GM23338 (cell line): ENCODE results near the gene HKDC1. TPM values are rescaled to one million over a fixed set of nuclear protein-coding genes. Genes with fewer than 3 reads are reported as not detected.

ENCODE experiments used
- ATAC-seq: fragments of 200-7000 bp; cut with Tn5 transposase; 3 replicates; pipeline ENCODE4 v1.9.1; 2020
- DNase-seq: peaks from one replicate; pipeline ENCODE4 v3.0.0-alpha.2; 2015; ENCODE audit warnings: low spot score
- H2AFZ ChIP-seq: fragments of 200-600 bp; sonication (generic); 2 replicates; pipeline ENCODE4 v1.8.0; 2016; ENCODE audit warnings: antibody characterized with exemption, mild to moderate bottlenecking, moderate library complexity
- H3F3A ChIP-seq: fragments of 200-600 bp; sonication (generic); replicated peaks from 2 replicates; pipeline ENCODE4 v1.8.0; 2017; ENCODE audit warnings: antibody characterized with exemption, mixed run types, low read depth
- H3K27ac ChIP-seq: fragments of 200-600 bp; sonication (generic); 2 replicates; pipeline ENCODE4 v1.6.1; 2016; ENCODE audit warnings: low read depth
- H3K27me3 ChIP-seq: fragments of 200-600 bp; sonication (generic); 2 replicates; pipeline ENCODE4 v1.8.0; 2016; ENCODE audit warnings: mild to moderate bottlenecking, mixed run types, moderate library complexity; ENCODE audit not compliant: insufficient read depth
- H3K36me3 ChIP-seq: fragments of 200-600 bp; sonication (generic); 2 replicates; pipeline ENCODE4 v1.8.0; 2016; ENCODE audit warnings: mild to moderate bottlenecking; ENCODE audit not compliant: insufficient read depth
- H3K4me1 ChIP-seq: fragments of 200-600 bp; sonication (generic); 2 replicates; pipeline ENCODE4 v1.8.0; 2016; ENCODE audit warnings: mild to moderate bottlenecking, moderate library complexity; ENCODE audit not compliant: insufficient read depth
- H3K4me2 ChIP-seq: fragments of 200-600 bp; sonication (generic); 2 replicates; pipeline ENCODE4 v1.7.1; 2017; ENCODE audit warnings: mixed run types
- H3K4me3 ChIP-seq: fragments of 200-600 bp; sonication (generic); 2 replicates; pipeline ENCODE4 v1.6.1; 2016; ENCODE audit warnings: mixed run types
- H3K79me2 ChIP-seq: fragments of 200-600 bp; sonication (generic); replicated peaks from 2 replicates; pipeline ENCODE4 v1.8.0; 2017; ENCODE audit warnings: mild to moderate bottlenecking; ENCODE audit not compliant: insufficient read depth
- H3K9me2 ChIP-seq: fragments of 200-600 bp; sonication (generic); 2 replicates; pipeline ENCODE4 v1.8.0; 2017; ENCODE audit not compliant: insufficient read depth
- H4K20me1 ChIP-seq: fragments of 200-600 bp; sonication (generic); replicated peaks from 2 replicates; pipeline ENCODE4 v1.8.0; 2017; ENCODE audit warnings: mild to moderate bottlenecking; ENCODE audit not compliant: insufficient read depth
- H3K27ac Mint-ChIP-seq: 2 replicates; pipeline ENCODE4 v1.8.0; 2020; ENCODE audit warnings: inconsistent platforms, mild to moderate bottlenecking, moderate library complexity, mixed read lengths
- H3K27me3 Mint-ChIP-seq: 3 replicates; pipeline ENCODE4 v1.8.0; 2022; ENCODE audit warnings: low read depth, mild to moderate bottlenecking, moderate library complexity, mixed read lengths, inconsistent platforms; ENCODE audit not compliant: insufficient read depth, poor library complexity
- H3K36me3 Mint-ChIP-seq: 3 replicates; pipeline ENCODE4 v1.8.0; 2021; ENCODE audit warnings: low read depth, mild to moderate bottlenecking, inconsistent platforms, moderate library complexity, mixed read lengths
- H3K4me1 Mint-ChIP-seq: 3 replicates; pipeline ENCODE4 v1.8.0; 2020; ENCODE audit warnings: mild to moderate bottlenecking, inconsistent platforms, mixed read lengths
- H3K4me3 Mint-ChIP-seq: 3 replicates; pipeline ENCODE4 v1.8.0; 2021; ENCODE audit warnings: moderate library complexity, mild to moderate bottlenecking, inconsistent platforms, mixed read lengths
- H3K9me3 Mint-ChIP-seq: 3 replicates; pipeline ENCODE4 v1.8.0; 2020; ENCODE audit warnings: moderate library complexity, mild to moderate bottlenecking, inconsistent platforms, mixed read lengths
- EZH2phosphoT487 ChIP-seq: fragments of 200-600 bp; sonication (generic); IDR thresholded peaks from one replicate; pipeline ENCODE4 v1.8.1; 2018; ENCODE audit warnings: antibody characterized with exemption; ENCODE audit not compliant: unreplicated experiment
- NANOG ChIP-seq: IDR thresholded peaks from 2 replicates; pipeline ENCODE4 v1.6.1; 2016; ENCODE audit warnings: antibody characterized with exemption, borderline replicate concordance
- POLR2AphosphoS5 ChIP-seq: IDR thresholded peaks from 2 replicates; pipeline ENCODE4 v1.6.1; 2016; ENCODE audit warnings: antibody characterized with exemption, low read depth
- polyA plus RNA-seq: library from polyadenylated mRNA; unstranded; fragments of >200 nt; fragmentation: Nextera tagmentation; extraction: Ambion mirVana; gene quantifications from 2 replicates; pipeline ENCODE4 v1.2.1, GENCODE V29; 2016
- total RNA-seq: library from RNA; depleted of rRNA; stranded (reverse); fragments of >200 nt; shearing (Covaris generic); gene quantifications from 2 replicates; pipeline ENCODE4 v1.2.3, GENCODE V29; 2014
- TF ChIP-seq, protein P1 (sequence below): IDR thresholded peaks from one replicate; pipeline ENCODE4 v1.6.1; 2018; ENCODE audit warnings: antibody characterized with exemption; ENCODE audit not compliant: unreplicated experiment
- TF ChIP-seq, protein P2 (sequence below), 2 experiments: fragments of 200-600 bp in 1 of 2; sonication (generic) in 1 of 2; conservative IDR thresholded peaks; 2 replicates each; pipeline versions ENCODE4 v1.5.1 to v1.6.1; 2016 to 2017; ENCODE audit warnings: antibody characterized with exemption in 2 of 2, low read depth in 2 of 2, mild to moderate bottlenecking in 2 of 2, moderate library complexity in 1 of 2
- TF ChIP-seq, protein P3 (sequence below): fragments of 250-450 bp; sonication (Bioruptor Pico); IDR thresholded peaks from 2 replicates; pipeline ENCODE4 v1.5.0; 2020; ENCODE audit warnings: mild to moderate bottlenecking, moderate library complexity
- TF ChIP-seq, protein P4 (sequence below): IDR thresholded peaks from 2 replicates; pipeline ENCODE4 v1.6.1; 2016; ENCODE audit warnings: antibody characterized with exemption

HKDC1 gene
- total and polyA plus RNA-seq, 2 experiments from 2014 or later = 0.03 TPM; not detected in 1

DNA sequence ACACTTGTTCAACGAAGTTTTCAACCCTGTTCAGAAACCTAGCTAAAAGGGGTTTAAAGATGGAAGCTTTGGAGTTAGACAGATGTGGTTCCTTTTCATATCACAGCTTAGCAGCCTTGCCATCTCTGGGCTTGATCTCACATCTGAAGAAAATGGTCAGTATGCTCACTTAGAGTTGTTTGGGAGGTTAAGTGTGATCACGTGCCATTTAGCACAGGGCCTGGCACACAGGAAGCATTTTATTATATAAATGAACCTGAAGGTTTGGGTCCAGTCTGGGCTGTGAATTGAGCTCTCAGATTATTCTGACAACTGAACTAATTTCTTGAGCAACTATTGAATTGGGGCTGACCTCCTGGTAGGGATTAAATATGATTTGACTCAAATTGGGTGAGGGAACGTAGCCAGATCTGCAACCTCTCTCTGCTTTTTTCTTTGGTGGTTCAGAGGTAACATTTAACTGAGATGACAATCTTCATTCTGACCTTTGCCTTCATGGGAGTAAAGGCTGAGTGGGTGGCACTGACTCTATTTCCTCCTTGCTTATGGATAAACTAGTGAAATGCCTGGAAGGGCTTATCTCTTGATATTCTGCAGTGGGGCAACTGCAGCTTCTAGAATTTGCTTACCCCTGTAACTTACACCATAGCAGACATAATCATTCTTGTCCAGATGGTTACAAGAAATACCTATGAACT lies 10.2 kb upstream of the HKDC1 start (continued):
- TF ChIP-seq, protein P1, sequence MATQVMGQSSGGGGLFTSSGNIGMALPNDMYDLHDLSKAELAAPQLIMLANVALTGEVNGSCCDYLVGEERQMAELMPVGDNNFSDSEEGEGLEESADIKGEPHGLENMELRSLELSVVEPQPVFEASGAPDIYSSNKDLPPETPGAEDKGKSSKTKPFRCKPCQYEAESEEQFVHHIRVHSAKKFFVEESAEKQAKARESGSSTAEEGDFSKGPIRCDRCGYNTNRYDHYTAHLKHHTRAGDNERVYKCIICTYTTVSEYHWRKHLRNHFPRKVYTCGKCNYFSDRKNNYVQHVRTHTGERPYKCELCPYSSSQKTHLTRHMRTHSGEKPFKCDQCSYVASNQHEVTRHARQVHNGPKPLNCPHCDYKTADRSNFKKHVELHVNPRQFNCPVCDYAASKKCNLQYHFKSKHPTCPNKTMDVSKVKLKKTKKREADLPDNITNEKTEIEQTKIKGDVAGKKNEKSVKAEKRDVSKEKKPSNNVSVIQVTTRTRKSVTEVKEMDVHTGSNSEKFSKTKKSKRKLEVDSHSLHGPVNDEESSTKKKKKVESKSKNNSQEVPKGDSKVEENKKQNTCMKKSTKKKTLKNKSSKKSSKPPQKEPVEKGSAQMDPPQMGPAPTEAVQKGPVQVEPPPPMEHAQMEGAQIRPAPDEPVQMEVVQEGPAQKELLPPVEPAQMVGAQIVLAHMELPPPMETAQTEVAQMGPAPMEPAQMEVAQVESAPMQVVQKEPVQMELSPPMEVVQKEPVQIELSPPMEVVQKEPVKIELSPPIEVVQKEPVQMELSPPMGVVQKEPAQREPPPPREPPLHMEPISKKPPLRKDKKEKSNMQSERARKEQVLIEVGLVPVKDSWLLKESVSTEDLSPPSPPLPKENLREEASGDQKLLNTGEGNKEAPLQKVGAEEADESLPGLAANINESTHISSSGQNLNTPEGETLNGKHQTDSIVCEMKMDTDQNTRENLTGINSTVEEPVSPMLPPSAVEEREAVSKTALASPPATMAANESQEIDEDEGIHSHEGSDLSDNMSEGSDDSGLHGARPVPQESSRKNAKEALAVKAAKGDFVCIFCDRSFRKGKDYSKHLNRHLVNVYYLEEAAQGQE = no peak
- TF ChIP-seq, protein P2, sequence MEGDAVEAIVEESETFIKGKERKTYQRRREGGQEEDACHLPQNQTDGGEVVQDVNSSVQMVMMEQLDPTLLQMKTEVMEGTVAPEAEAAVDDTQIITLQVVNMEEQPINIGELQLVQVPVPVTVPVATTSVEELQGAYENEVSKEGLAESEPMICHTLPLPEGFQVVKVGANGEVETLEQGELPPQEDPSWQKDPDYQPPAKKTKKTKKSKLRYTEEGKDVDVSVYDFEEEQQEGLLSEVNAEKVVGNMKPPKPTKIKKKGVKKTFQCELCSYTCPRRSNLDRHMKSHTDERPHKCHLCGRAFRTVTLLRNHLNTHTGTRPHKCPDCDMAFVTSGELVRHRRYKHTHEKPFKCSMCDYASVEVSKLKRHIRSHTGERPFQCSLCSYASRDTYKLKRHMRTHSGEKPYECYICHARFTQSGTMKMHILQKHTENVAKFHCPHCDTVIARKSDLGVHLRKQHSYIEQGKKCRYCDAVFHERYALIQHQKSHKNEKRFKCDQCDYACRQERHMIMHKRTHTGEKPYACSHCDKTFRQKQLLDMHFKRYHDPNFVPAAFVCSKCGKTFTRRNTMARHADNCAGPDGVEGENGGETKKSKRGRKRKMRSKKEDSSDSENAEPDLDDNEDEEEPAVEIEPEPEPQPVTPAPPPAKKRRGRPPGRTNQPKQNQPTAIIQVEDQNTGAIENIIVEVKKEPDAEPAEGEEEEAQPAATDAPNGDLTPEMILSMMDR (conservative IDR thresholded peaks at IDR 0.05; ENCODE audit: low read depth in 2 of 2) = no peak

DNA sequence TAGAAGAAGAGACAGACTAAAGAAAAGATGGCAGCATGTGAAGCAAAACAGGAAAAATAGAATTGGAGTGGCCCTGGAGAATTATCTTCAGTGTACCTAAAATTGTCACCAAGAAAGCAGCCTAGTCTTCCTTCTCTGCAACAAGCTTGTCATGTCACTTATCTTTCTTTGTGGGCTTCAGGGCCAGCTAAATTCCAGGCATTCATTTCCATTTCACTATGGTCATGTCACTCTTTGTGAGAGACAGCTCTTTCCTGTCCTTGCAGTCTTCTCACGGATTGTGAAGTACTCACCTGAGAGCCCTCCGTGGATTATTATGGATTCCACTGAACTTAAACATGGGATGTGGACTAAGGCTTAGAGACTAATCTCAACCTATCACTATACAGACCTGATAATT lies 9.0 kb upstream of the HKDC1 start:
- H3K4me3 Mint-ChIP-seq = no peak overlapping the region
- no peak overlapping the region for H3K4me3 ChIP-seq
- no peak for DNase-seq
- H3K27me3 Mint-ChIP-seq = no peaks in the 10 kb centered on the region
- H3K4me2 ChIP-seq = no peak overlapping the region
- H3F3A ChIP-seq = 0 out of 2 replicates have a peak, but pooled peaks cover 2% of the 10 kb centered on the region
- H3K9me2 ChIP-seq = no peaks in the 10 kb centered on the region
- H3K27ac Mint-ChIP-seq = no peak overlapping the region
- no peak overlapping the region for H2AFZ ChIP-seq
- H3K4me1 ChIP-seq = no peaks in the 10 kb centered on the region
- H3K36me3 ChIP-seq = peaks cover 21% of the 10 kb centered on the region
- no peaks in the 10 kb centered on the region for H3K27me3 ChIP-seq
- no peaks in the 10 kb centered on the region for H3K4me1 Mint-ChIP-seq
- H3K36me3 Mint-ChIP-seq = peaks cover 23% of the 10 kb centered on the region
- no peak overlapping the region for H3K27ac ChIP-seq
- no peaks in the 10 kb centered on the region for H3K9me3 Mint-ChIP-seq
- 0 out of 2 replicates have a peak, but pooled peaks cover 5% of the 10 kb centered on the region for H4K20me1 ChIP-seq
- no peak for ATAC-seq
- H3K79me2 ChIP-seq = no peaks in the 10 kb centered on the region
- no peak for TF ChIP-seq EZH2phosphoT487
- no peak for TF ChIP-seq POLR2AphosphoS5
- TF ChIP-seq, protein P3, sequence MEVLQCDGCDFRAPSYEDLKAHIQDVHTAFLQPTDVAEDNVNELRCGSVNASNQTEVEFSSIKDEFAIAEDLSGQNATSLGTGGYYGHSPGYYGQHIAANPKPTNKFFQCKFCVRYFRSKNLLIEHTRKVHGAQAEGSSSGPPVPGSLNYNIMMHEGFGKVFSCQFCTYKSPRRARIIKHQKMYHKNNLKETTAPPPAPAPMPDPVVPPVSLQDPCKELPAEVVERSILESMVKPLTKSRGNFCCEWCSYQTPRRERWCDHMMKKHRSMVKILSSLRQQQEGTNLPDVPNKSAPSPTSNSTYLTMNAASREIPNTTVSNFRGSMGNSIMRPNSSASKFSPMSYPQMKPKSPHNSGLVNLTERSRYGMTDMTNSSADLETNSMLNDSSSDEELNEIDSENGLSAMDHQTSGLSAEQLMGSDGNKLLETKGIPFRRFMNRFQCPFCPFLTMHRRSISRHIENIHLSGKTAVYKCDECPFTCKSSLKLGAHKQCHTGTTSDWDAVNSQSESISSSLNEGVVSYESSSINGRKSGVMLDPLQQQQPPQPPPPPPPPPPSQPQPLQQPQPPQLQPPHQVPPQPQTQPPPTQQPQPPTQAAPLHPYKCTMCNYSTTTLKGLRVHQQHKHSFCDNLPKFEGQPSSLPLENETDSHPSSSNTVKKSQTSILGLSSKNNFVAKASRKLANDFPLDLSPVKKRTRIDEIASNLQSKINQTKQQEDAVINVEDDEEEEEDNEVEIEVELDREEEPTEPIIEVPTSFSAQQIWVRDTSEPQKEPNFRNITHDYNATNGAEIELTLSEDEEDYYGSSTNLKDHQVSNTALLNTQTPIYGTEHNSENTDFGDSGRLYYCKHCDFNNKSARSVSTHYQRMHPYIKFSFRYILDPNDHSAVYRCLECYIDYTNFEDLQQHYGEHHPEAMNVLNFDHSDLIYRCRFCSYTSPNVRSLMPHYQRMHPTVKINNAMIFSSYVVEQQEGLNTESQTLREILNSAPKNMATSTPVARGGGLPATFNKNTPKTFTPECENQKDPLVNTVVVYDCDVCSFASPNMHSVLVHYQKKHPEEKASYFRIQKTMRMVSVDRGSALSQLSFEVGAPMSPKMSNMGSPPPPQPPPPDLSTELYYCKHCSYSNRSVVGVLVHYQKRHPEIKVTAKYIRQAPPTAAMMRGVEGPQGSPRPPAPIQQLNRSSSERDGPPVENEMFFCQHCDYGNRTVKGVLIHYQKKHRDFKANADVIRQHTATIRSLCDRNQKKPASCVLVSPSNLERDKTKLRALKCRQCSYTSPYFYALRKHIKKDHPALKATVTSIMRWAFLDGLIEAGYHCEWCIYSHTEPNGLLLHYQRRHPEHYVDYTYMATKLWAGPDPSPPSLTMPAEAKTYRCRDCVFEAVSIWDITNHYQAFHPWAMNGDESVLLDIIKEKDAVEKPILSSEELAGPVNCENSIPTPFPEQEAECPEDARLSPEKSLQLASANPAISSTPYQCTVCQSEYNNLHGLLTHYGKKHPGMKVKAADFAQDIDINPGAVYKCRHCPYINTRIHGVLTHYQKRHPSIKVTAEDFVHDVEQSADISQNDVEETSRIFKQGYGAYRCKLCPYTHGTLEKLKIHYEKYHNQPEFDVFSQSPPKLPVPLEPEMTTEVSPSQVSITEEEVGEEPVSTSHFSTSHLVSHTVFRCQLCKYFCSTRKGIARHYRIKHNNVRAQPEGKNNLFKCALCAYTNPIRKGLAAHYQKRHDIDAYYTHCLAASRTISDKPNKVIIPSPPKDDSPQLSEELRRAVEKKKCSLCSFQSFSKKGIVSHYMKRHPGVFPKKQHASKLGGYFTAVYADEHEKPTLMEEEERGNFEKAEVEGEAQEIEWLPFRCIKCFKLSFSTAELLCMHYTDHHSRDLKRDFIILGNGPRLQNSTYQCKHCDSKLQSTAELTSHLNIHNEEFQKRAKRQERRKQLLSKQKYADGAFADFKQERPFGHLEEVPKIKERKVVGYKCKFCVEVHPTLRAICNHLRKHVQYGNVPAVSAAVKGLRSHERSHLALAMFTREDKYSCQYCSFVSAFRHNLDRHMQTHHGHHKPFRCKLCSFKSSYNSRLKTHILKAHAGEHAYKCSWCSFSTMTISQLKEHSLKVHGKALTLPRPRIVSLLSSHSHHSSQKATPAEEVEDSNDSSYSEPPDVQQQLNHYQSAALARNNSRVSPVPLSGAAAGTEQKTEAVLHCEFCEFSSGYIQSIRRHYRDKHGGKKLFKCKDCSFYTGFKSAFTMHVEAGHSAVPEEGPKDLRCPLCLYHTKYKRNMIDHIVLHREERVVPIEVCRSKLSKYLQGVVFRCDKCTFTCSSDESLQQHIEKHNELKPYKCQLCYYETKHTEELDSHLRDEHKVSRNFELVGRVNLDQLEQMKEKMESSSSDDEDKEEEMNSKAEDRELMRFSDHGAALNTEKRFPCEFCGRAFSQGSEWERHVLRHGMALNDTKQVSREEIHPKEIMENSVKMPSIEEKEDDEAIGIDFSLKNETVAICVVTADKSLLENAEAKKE (CRISPR knock-in tag) = no peak
- TF ChIP-seq, protein P1 = no peak
- TF ChIP-seq, protein P4, sequence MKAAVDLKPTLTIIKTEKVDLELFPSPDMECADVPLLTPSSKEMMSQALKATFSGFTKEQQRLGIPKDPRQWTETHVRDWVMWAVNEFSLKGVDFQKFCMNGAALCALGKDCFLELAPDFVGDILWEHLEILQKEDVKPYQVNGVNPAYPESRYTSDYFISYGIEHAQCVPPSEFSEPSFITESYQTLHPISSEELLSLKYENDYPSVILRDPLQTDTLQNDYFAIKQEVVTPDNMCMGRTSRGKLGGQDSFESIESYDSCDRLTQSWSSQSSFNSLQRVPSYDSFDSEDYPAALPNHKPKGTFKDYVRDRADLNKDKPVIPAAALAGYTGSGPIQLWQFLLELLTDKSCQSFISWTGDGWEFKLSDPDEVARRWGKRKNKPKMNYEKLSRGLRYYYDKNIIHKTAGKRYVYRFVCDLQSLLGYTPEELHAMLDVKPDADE = no peak
- TF ChIP-seq NANOG = no peak
